Measurements from ENCODE around the gene CCDC47.

CCDC47 gene

DNA sequence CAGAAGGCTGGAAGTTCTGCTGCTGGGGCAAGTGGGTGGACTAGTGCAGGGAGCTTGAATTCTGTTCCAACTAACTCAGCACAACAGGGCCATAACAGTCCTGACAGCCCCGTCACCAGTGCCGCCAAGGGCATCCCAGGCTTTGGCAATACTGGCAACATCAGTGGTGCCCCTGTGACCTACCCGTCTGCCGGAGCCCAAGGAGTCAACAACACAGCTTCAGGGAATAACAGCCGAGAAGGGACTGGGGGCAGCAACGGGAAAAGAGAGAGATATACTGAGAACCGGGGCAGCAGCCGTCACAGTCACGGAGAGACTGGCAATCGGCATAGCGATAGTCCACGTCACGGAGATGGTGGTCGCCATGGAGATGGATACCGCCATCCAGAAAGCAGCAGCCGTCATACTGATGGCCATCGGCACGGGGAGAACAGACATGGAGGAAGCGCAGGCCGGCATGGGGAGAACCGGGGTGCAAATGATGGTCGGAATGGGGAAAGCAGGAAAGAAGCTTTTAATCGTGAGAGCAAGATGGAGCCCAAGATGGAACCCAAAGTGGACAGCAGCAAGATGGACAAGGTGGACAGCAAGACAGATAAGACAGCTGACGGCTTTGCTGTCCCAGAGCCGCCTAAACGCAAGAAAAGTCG is 44.5 kb upstream of the CCDC47 start:
- no peak overlapping the region for H3K4me3 ChIP-seq (replicated peaks; ENCODE audit: low read depth, low read length)
- DNase-seq (ENCODE audit: low read depth), result no peak
- TF ChIP-seq, protein P1, sequence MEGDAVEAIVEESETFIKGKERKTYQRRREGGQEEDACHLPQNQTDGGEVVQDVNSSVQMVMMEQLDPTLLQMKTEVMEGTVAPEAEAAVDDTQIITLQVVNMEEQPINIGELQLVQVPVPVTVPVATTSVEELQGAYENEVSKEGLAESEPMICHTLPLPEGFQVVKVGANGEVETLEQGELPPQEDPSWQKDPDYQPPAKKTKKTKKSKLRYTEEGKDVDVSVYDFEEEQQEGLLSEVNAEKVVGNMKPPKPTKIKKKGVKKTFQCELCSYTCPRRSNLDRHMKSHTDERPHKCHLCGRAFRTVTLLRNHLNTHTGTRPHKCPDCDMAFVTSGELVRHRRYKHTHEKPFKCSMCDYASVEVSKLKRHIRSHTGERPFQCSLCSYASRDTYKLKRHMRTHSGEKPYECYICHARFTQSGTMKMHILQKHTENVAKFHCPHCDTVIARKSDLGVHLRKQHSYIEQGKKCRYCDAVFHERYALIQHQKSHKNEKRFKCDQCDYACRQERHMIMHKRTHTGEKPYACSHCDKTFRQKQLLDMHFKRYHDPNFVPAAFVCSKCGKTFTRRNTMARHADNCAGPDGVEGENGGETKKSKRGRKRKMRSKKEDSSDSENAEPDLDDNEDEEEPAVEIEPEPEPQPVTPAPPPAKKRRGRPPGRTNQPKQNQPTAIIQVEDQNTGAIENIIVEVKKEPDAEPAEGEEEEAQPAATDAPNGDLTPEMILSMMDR (IDR thresholded peaks at IDR 0.05; ENCODE audit: low read length, missing control alignments), result no peak

DNA sequence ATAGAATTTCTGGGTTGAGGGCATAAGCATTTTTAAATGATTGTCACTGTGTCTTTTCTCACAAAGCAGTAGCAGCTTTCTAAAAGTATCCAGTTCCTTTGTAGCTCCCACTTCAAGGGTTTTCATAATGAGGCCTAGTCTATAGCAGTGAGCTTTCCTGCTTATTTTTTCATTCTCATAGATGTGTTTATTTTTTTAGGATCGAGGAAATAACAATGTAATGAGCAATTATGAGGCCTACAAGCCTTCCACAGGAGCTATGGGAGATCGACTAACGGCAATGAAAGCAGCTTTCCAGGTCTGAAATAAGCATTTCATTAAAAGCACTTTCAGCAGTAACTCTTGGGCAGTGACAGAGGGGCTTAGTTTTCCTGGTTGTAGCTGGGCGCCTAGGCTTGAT is 43.3 kb upstream of the CCDC47 start:
- DNase-seq (ENCODE audit: low read depth), result no peak
- TF ChIP-seq, protein P1 (IDR thresholded peaks at IDR 0.05; ENCODE audit: low read length, missing control alignments), result no peak
- H3K4me3 ChIP-seq (replicated peaks; ENCODE audit: low read depth, low read length), result no peak overlapping the region

DNA sequence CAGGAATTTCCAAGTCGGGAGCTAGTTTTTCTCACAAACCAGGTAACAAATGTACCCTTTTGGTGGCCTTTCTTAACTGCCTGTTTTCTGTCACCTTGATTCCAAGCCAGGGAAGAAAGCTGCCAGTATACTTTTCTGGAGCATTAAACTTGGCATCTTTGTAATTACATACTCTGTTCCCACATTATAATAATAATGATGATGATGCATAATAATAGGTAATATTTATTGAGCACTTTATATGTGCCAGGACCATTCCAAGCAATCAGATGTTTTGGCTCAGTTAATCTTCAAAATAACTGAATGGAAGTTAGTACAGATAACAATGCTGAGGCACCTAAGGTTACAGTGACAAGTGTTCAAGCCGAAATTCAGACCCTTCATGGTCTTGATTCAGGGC is 42.7 kb upstream of the CCDC47 start:
- TF ChIP-seq, protein P1 (IDR thresholded peaks at IDR 0.05; ENCODE audit: low read length, missing control alignments), result no peak
- no peak overlapping the region for H3K4me3 ChIP-seq (replicated peaks; ENCODE audit: low read depth, low read length)
- DNase-seq (ENCODE audit: low read depth), result no peak

DNA sequence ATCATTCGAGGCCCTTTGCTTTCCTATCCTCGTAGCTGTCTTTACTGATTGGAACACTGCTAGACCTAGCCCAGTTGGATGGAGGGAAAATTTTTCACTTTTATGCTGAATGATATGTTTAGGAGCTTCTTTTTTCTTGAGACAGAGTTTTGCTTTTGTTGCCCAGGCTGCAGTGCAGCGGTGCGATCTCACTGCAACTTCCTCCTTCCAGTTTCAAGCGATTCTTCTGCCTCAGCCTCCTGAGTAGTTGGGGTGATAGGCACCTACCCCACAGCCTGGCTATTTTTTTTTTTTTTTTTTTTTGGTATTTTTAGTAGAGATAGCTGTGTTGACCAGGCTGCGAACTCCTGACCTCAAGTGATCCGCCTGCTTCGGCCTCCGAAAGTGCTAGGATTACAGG is 36.6 kb upstream of the CCDC47 start:
- TF ChIP-seq, protein P1 (IDR thresholded peaks at IDR 0.05; ENCODE audit: low read length, missing control alignments), result no peak
- no peak overlapping the region for H3K4me3 ChIP-seq (replicated peaks; ENCODE audit: low read depth, low read length)
- no peak for DNase-seq (ENCODE audit: low read depth)

DNA sequence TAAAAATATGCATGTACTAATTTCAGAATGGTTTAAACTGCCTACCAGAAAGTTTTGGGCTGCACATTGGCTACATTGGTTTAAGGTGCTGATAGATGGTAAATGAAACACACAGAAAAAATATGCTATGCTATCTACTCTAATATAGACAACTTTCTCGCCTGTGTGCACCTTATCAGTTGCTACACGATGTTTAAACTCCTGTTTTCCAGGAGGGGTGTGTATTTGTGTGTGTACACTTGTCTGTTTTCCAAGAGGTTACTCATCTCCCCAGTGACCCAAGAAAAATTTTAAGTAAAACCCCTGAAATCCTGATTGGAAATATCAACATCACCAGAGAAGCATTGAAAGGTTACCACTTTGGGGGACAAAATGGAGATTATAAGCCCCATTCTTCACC is 32.2 kb upstream of the CCDC47 start:
- no peak overlapping the region for H3K4me3 ChIP-seq (replicated peaks; ENCODE audit: low read depth, low read length)
- no peak for DNase-seq (ENCODE audit: low read depth)
- TF ChIP-seq, protein P1 (IDR thresholded peaks at IDR 0.05; ENCODE audit: low read length, missing control alignments), result no peak

DNA sequence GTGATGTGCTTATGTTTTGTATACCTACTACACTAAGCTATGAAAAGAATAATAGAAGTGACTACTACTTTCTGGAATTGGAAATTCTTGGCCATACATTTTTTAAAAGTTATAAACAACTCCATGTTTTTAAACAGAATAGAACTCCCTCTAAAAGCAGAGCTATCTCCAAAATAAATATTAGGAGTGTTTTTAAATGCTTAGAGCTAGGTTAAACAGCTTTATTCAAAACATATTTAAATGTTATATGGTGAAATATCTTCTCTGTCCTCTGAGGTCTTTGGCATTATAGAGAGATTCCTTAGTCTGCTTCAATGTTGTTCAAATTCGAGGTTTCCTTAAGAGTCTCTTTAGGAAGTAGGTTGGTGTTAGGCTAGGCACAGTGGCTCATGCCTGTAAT is 30.9 kb upstream of the CCDC47 start:
- DNase-seq (ENCODE audit: low read depth), result no peak
- TF ChIP-seq, protein P1 (IDR thresholded peaks at IDR 0.05; ENCODE audit: low read length, missing control alignments), result no peak

DNA sequence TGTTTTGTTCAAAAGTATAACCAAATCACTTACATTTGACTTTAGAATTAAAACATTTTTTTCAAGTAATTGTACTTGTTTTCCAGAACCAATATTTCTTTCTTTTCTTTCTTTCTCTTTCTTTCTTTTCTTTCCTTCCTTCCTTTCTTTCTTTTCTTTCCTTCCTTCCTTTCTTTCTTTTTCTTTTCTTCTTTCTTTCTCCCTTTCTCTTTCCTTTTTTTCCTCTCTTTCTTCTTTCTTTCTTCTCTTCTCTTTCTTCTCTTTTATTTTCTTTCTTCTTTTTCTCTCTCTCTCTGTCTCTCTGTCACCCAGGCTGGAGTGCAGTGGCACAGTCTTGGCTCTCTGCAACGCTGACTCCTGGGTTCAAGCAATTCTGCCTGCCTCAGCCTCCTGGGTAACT is 27.4 kb upstream of the CCDC47 start:
- H3K4me3 ChIP-seq (replicated peaks; ENCODE audit: low read depth, low read length), result no peak overlapping the region
- DNase-seq (ENCODE audit: low read depth), result no peak
- TF ChIP-seq, protein P1 (IDR thresholded peaks at IDR 0.05; ENCODE audit: low read length, missing control alignments), result no peak

More for the DNA sequence above, 30.9 kb upstream of the CCDC47 start:
- H3K4me3 ChIP-seq (replicated peaks; ENCODE audit: low read depth, low read length), result no peak overlapping the region
